CD4-positive, alpha-beta memory T cell (primary cell): ENCODE data around the gene NBAS. TPM values are rescaled to one million over a fixed set of nuclear protein-coding genes. Genes with fewer than 3 reads are reported as not detected.

Experiments used
- CTCF ChIA-PET: fragments of 350-600 bp; sonication (Branson Sonifier 250); formaldehyde crosslinking; loops from one replicate; lab custom pipeline; 2021; ENCODE audit warnings: inconsistent platforms; ENCODE audit not compliant: partially characterized antibody; lab: Charles Lee
- POLR2A ChIA-PET: fragments of 350-600 bp; sonication (Branson Sonifier 250); formaldehyde crosslinking; loops from one replicate; lab custom pipeline; 2021; ENCODE audit not compliant: partially characterized antibody; lab: Charles Lee
- DNase-seq, 5 donors: peaks; one replicate each; pipeline versions ENCODE4 v3.0.0 to v3.0.0-alpha.2; 2020 to 2022; ENCODE audit warnings: mixed read lengths in 1 of 5
- H3K27ac ChIP-seq: one replicate; pipeline ENCODE4 v1.7.0; 2013; ENCODE audit warnings: low read depth, low read length
- H3K27me3 ChIP-seq: 2 replicates; pipeline ENCODE4 v1.7.0; 2013; ENCODE audit warnings: mild to moderate bottlenecking, low read length, moderate library complexity; ENCODE audit not compliant: insufficient read depth
- H3K36me3 ChIP-seq: 2 replicates; pipeline ENCODE4 v1.7.0; 2013; ENCODE audit warnings: mild to moderate bottlenecking, low read length, moderate library complexity; ENCODE audit not compliant: insufficient read depth
- H3K4me1 ChIP-seq: 2 replicates; pipeline ENCODE4 v1.7.0; 2013; ENCODE audit warnings: mild to moderate bottlenecking, low read length, moderate library complexity; ENCODE audit not compliant: insufficient read depth
- H3K4me3 ChIP-seq, 2 donors: one replicate each; pipeline ENCODE4 v1.7.0; 2013; ENCODE audit warnings: low read length in 2 of 2, mild to moderate bottlenecking in 1 of 2
- H3K9me3 ChIP-seq, 2 donors: one replicate each; pipeline ENCODE4 v1.7.0; 2013; ENCODE audit warnings: low read length in 2 of 2, control low read depth in 1 of 2; ENCODE audit not compliant: control insufficient read depth in 1 of 2
- H3K27ac Mint-ChIP-seq, 7 donors: one replicate each; pipeline ENCODE4 v1.8.0; 2020 to 2021; ENCODE audit warnings: mixed read lengths in 7 of 7, mild to moderate bottlenecking in 6 of 7, inconsistent platforms in 3 of 7, moderate library complexity in 3 of 7
- H3K27me3 Mint-ChIP-seq, 2 donors: one replicate each; pipeline ENCODE4 v1.8.0; 2020 to 2021; ENCODE audit warnings: mixed read lengths in 2 of 2
- H3K36me3 Mint-ChIP-seq, 2 donors: one replicate each; pipeline ENCODE4 v1.8.0; 2020 to 2021; ENCODE audit warnings: mixed read lengths in 2 of 2, inconsistent platforms in 1 of 2, mild to moderate bottlenecking in 1 of 2
- H3K4me1 Mint-ChIP-seq, 4 donors: one replicate each; pipeline ENCODE4 v1.8.0; 2020 to 2021; ENCODE audit warnings: mixed read lengths in 4 of 4, mild to moderate bottlenecking in 1 of 4
- H3K4me3 Mint-ChIP-seq, 8 donors: one replicate each; pipeline ENCODE4 v1.8.0; 2020 to 2021; ENCODE audit warnings: mixed read lengths in 8 of 8, mild to moderate bottlenecking in 7 of 8, moderate library complexity in 6 of 8, inconsistent platforms in 3 of 8
- H3K9me3 Mint-ChIP-seq, 8 donors: one replicate each; pipeline ENCODE4 v1.8.0; 2020 to 2021; ENCODE audit warnings: mixed read lengths in 8 of 8, mild to moderate bottlenecking in 5 of 8, inconsistent platforms in 3 of 8, moderate library complexity in 1 of 8
- intact Hi-C: fragments of 100-400 bp; cut with micrococcal nuclease; formaldehyde crosslinking; loops from one replicate; pipeline ENCODE4 v1.15.1; 2023
- polyA plus RNA-seq, 2 donors: library from polyadenylated mRNA; unstranded; fragments of 300-500 nt; fragmentation: Illumina TruSeq; gene quantifications; one replicate each; pipeline ENCODE4 v1.2.3, GENCODE V29; 2021
- total RNA-seq, 2 experiments: library from RNA; stranded (reverse); gene quantifications; one replicate each; pipeline ENCODE4 v1.2.3, GENCODE V29; 2021

NBAS gene
- total and polyA plus RNA-seq, 4 experiments from 2014 or later = 16.1 to 37.0 (median 27.1) TPM

- Mint-ChIP-seq H3K4me3 (no peak overlapping the region), H3K36me3 (peaks cover 0 to 8% of the 10 kb centered on the region in 2 donors), H3K9me3 (no peaks in the 10 kb centered on the region), H3K27ac (no peak overlapping the region), H3K27me3 (peaks cover 0 to 2% of the 10 kb centered on the region in 2 donors), H3K4me1 (peaks cover 9 to 25% (median 17%) of the 10 kb centered on the region in 4 donors)
- Histone ChIP-seq H3K9me3 (no peaks in the 10 kb centered on the region), H3K4me3 (no peak overlapping the region), H3K27ac (no peak overlapping the region), H3K36me3 (no peaks in the 10 kb centered on the region), H3K4me1 (peaks cover 4% of the 10 kb centered on the region), H3K27me3 (no peaks in the 10 kb centered on the region)
- ChIA-PET POLR2A (no interaction called here), CTCF (interaction anchor here (1.1 kb wide), 1 partner anchor 12 kb away, joined by 7 read pairs; no protein-coding TSS in a partner anchor)
- intact Hi-C loops = loop anchor here (10.0 kb wide), 1 partner anchor 391 kb away; no protein-coding TSS in a partner anchor
- no peak for DNase-seq
Observed at GRCh38 chr2:15565392-15565791, 4.3 kb upstream of the NBAS start.

- no peaks in the 10 kb centered on the region for H3K9me3 Mint-ChIP-seq
- peak overlapping the region in 2 of 7 donors; percentile 19 to 84 for H3K27ac Mint-ChIP-seq
- no peaks in the 10 kb centered on the region for H3K36me3 ChIP-seq
- H3K4me3 Mint-ChIP-seq = peak overlapping the region in 6 of 8 donors; percentile 2 to 80 (median 14)
- no peak for DNase-seq
- peaks cover 0 to 13% of the 10 kb centered on the region in 2 donors for H3K36me3 Mint-ChIP-seq
- no peak overlapping the region for H3K4me3 ChIP-seq
- H3K4me1 ChIP-seq = peaks cover 19% of the 10 kb centered on the region
- H3K4me1 Mint-ChIP-seq = peaks cover 23 to 40% (median 31%) of the 10 kb centered on the region in 4 donors
- intact Hi-C loops = loop anchor here (10.0 kb wide), 1 partner anchor 389 kb away; no protein-coding TSS in a partner anchor
- no peak overlapping the region for H3K27ac ChIP-seq
- no peaks in the 10 kb centered on the region for H3K27me3 ChIP-seq
- ChIA-PET POLR2A (interaction anchor here (4.4 kb wide), 1 partner anchor 28 kb away, joined by 36 read pairs; the partner anchor contains the start of gene DDX1), CTCF (interaction anchor here (4.6 kb wide), 1 partner anchor 13 kb away, joined by 29 read pairs; no protein-coding TSS in a partner anchor)
- H3K27me3 Mint-ChIP-seq = peaks cover 0 to 2% of the 10 kb centered on the region in 2 donors
- H3K9me3 ChIP-seq = no peaks in the 10 kb centered on the region
Observed at GRCh38 chr2:15563227-15564100, 2.3 kb upstream of the NBAS start.

GRCh38 chr2:15562354-15563031 lies 1.4 kb upstream of the NBAS start:
- H3K9me3 ChIP-seq = no peaks in the 10 kb centered on the region
- CTCF ChIA-PET = interaction anchor here (1.2 to 4.6 kb wide), 5 partner anchors 10 to 32 kb away, joined by 4 to 29 read pairs (median 6); no protein-coding TSS in a partner anchor
- DNase-seq = no peak
- intact Hi-C loops = loop anchor here (10.0 kb wide), 1 partner anchor 388 kb away; no protein-coding TSS in a partner anchor
- H3K27me3 ChIP-seq = no peaks in the 10 kb centered on the region
- H3K4me1 ChIP-seq = peaks cover 25% of the 10 kb centered on the region
- Mint-ChIP-seq H3K27me3 (no peaks in the 10 kb centered on the region), H3K4me3 (peak overlapping the region; percentile 99 to 100 (median 100)), H3K4me1 (peaks cover 28 to 46% (median 37%) of the 10 kb centered on the region in 4 donors), H3K36me3 (peaks cover 0 to 13% of the 10 kb centered on the region in 2 donors), H3K9me3 (no peaks in the 10 kb centered on the region), H3K27ac (peak overlapping the region in 6 of 7 donors; percentile 84 to 99 (median 98))
- POLR2A ChIA-PET = interaction anchor here (1.6 to 4.4 kb wide), 3 partner anchors 15 to 32 kb away, joined by 8 to 36 read pairs (median 14); partner anchors contain the start of gene DDX1
- H3K27ac ChIP-seq = no peak overlapping the region
- H3K36me3 ChIP-seq = no peaks in the 10 kb centered on the region
- no peak overlapping the region for H3K4me3 ChIP-seq

- ChIA-PET CTCF (interaction anchor here (0.7 to 4.6 kb wide), 7 partner anchors 11 to 264 kb away, joined by 3 to 29 read pairs (median 5); no protein-coding TSS in a partner anchor), POLR2A (interaction anchor here (1.0 to 4.4 kb wide), 4 partner anchors 15 to 33 kb away, joined by 4 to 36 read pairs (median 11); partner anchors contain the start of gene DDX1)
- H3K9me3 ChIP-seq = no peaks in the 10 kb centered on the region
- peak overlapping the region; percentile 56 for H3K27ac ChIP-seq
- peak overlapping the region; percentile 50 to 53 for H3K4me3 ChIP-seq
- Mint-ChIP-seq H3K27ac (peak overlapping the region; percentile 84 to 99 (median 98)), H3K4me3 (peak overlapping the region; percentile 99 to 100 (median 100)), H3K4me1 (peaks cover 28 to 46% (median 37%) of the 10 kb centered on the region in 4 donors), H3K9me3 (no peaks in the 10 kb centered on the region), H3K27me3 (no peaks in the 10 kb centered on the region), H3K36me3 (peaks cover 0 to 13% of the 10 kb centered on the region in 2 donors)
- H3K36me3 ChIP-seq = no peaks in the 10 kb centered on the region
- H3K27me3 ChIP-seq = no peaks in the 10 kb centered on the region
- DNase-seq = peak in 4 of 5 donors; percentile 35 to 45 (median 40)
- intact Hi-C loops = loop anchor here (1.0 to 10.0 kb wide), 3 partner anchors 16 to 387 kb away; partner anchors contain the start of gene DDX1
- H3K4me1 ChIP-seq = peaks cover 25% of the 10 kb centered on the region
Observed at GRCh38 chr2:15561574-15562344, 625 bp upstream of the NBAS start.

GRCh38 chr2:15560140-15560987 lies 770 bp downstream of the NBAS start:
- Mint-ChIP-seq H3K4me1 (peaks cover 30 to 46% (median 38%) of the 10 kb centered on the region in 4 donors), H3K4me3 (peak overlapping the region; percentile 99 to 100 (median 100)), H3K27ac (peak overlapping the region; percentile 84 to 99 (median 98)), H3K27me3 (no peaks in the 10 kb centered on the region), H3K9me3 (no peaks in the 10 kb centered on the region), H3K36me3 (peaks cover 7 to 19% of the 10 kb centered on the region in 2 donors)
- ChIA-PET CTCF (interaction anchor here (4.6 kb wide), 1 partner anchor 16 kb away, joined by 29 read pairs; no protein-coding TSS in a partner anchor), POLR2A (interaction anchor here (2.6 to 4.4 kb wide), 2 partner anchors 31 to 34 kb away, joined by 14 to 36 read pairs; partner anchors contain the start of gene DDX1)
- intact Hi-C loops = loop anchor here (10.0 kb wide), 1 partner anchor 386 kb away; no protein-coding TSS in a partner anchor
- Histone ChIP-seq H3K36me3 (no peaks in the 10 kb centered on the region), H3K9me3 (no peaks in the 10 kb centered on the region), H3K4me1 (peaks cover 25% of the 10 kb centered on the region), H3K4me3 (peak overlapping the region; percentile 50 to 53), H3K27ac (peak overlapping the region; percentile 56), H3K27me3 (no peaks in the 10 kb centered on the region)
- peak in 2 of 5 donors; percentile 6 to 13 for DNase-seq
